Endothelial cell of umbilical vein (primary cell): Measurements from ENCODE around the gene XIRP2. TPM values are rescaled to one million over a fixed set of nuclear protein-coding genes. Genes with fewer than 3 reads are reported as not detected.

ENCODE experiments used
- BruUV-seq: library from RNA; stranded (reverse); fragments of 400-500 nt; replicated peaks from 2 replicates; lab custom pipeline; 2021; lab: Mats Ljungman, UMichigan
- CTCF ChIA-PET: fragments of 300-600, 350-600 bp; sonication (Branson Sonifier 250); formaldehyde crosslinking; loops from one replicate; lab custom pipeline; 2021; ENCODE audit warnings: antibody characterized with exemption, inconsistent platforms; lab: Charles Lee
- POLR2A ChIA-PET: fragments of 300-600, 350-600 bp; sonication (Branson Sonifier 250); formaldehyde crosslinking; loops from one replicate; lab custom pipeline; 2021; ENCODE audit warnings: antibody characterized with exemption, inconsistent platforms; lab: Charles Lee
- DNase-seq: peaks from one replicate; pipeline ENCODE4 v3.0.0-alpha.2; 2011; ENCODE audit warnings: low read depth, low spot score
- FAIRE-seq: peaks from 2 replicates; lab custom pipeline; 2011; peaks lifted over from hg19 to GRCh38; lab: Jason Lieb, UNC
- H2AFZ ChIP-seq: 2 replicates; pipeline ENCODE4 v1.6.0; 2012; ENCODE audit warnings: low read depth, low read length, control low read depth, inconsistent platforms
- H3K27ac ChIP-seq: 2 replicates; pipeline ENCODE4 v1.5.1; 2011; ENCODE audit warnings: low read depth, mild to moderate bottlenecking, control low read depth, low read length, moderate library complexity; ENCODE audit not compliant: insufficient read depth
- H3K27me3 ChIP-seq, 2 experiments: 2 replicates each; pipeline versions ENCODE4 v1.6.0 to v1.6.1; 2011; ENCODE audit warnings: low read length in 2 of 2, mixed read lengths in 1 of 2; ENCODE audit not compliant: control insufficient read depth in 2 of 2, insufficient read depth in 2 of 2
- H3K36me3 ChIP-seq, 2 experiments: 2 replicates in 1 of 2; 3 replicates in 1 of 2; pipeline ENCODE4 v1.5.1; 2011; ENCODE audit warnings: low read length in 2 of 2, mild to moderate bottlenecking in 1 of 2, moderate library complexity in 1 of 2; ENCODE audit not compliant: control insufficient read depth in 2 of 2, insufficient read depth in 2 of 2; ENCODE audit errors: extremely low read depth in 1 of 2
- H3K4me1 ChIP-seq: 3 replicates; pipeline ENCODE4 v1.5.1; 2011; ENCODE audit warnings: mild to moderate bottlenecking, low read length; ENCODE audit not compliant: control insufficient read depth, insufficient read depth; ENCODE audit errors: extremely low read depth
- H3K4me2 ChIP-seq: 2 replicates; pipeline ENCODE4 v1.6.1; 2011; ENCODE audit warnings: low read length, control low read depth, mixed read lengths; ENCODE audit not compliant: insufficient read depth
- H3K4me3 ChIP-seq, 3 experiments: fragments of 200-600 bp in 1 of 3; sonication (generic), shearing (Covaris generic) in 1 of 3; replicated peaks in 1 of 3; 2 replicates each; pipeline ENCODE4 v1.5.1; 2011 to 2016; ENCODE audit warnings: control low read depth in 3 of 3, low read length in 3 of 3, mild to moderate bottlenecking in 2 of 3, inconsistent platforms in 1 of 3, low read depth in 1 of 3, moderate library complexity in 1 of 3; ENCODE audit not compliant: insufficient read depth in 1 of 3
- H3K79me2 ChIP-seq: 2 replicates; pipeline ENCODE4 v1.6.0; 2012; ENCODE audit warnings: low read length, inconsistent platforms; ENCODE audit not compliant: control insufficient read depth, insufficient read depth
- H3K9ac ChIP-seq: replicated peaks from 2 replicates; pipeline ENCODE3; 2011; ENCODE audit warnings: low read length, control low read depth; ENCODE audit not compliant: insufficient read depth; ENCODE audit errors: extremely low read depth
- H3K9me1 ChIP-seq: replicated peaks from 3 replicates; pipeline ENCODE4 v1.6.0; 2011; ENCODE audit warnings: mild to moderate bottlenecking, low read length; ENCODE audit not compliant: control insufficient read depth, insufficient read depth; ENCODE audit errors: extremely low read depth
- H3K9me3 ChIP-seq: replicated peaks from 2 replicates; pipeline ENCODE4 v1.5.1; 2012; ENCODE audit warnings: low read length, inconsistent platforms; ENCODE audit not compliant: control insufficient read depth, insufficient read depth
- H4K20me1 ChIP-seq: replicated peaks from 2 replicates; pipeline ENCODE3; 2011; ENCODE audit warnings: mild to moderate bottlenecking, low read length; ENCODE audit not compliant: control insufficient read depth, insufficient read depth; ENCODE audit errors: extremely low read depth
- EZH2 ChIP-seq: IDR thresholded peaks from 2 replicates; pipeline ENCODE4 v1.6.1; 2012; ENCODE audit warnings: borderline replicate concordance, low read depth, mild to moderate bottlenecking, moderate library complexity, low read length, inconsistent platforms; ENCODE audit not compliant: severe bottlenecking
- FOS ChIP-seq: IDR thresholded peaks from 2 replicates; pipeline ENCODE4 v1.6.1; 2011; ENCODE audit warnings: mild to moderate bottlenecking, low read length, moderate library complexity, borderline replicate concordance; ENCODE audit not compliant: insufficient read depth
- GATA2 ChIP-seq: IDR thresholded peaks from 2 replicates; pipeline ENCODE4 v1.7.0; 2011; ENCODE audit warnings: low read depth, mild to moderate bottlenecking, moderate library complexity, mixed read lengths, low read length; ENCODE audit not compliant: insufficient read length, insufficient read depth
- JUN ChIP-seq: IDR thresholded peaks from 2 replicates; pipeline ENCODE4 v1.6.1; 2011; ENCODE audit warnings: borderline replicate concordance, low read depth; ENCODE audit not compliant: insufficient read length, insufficient read depth
- MYC ChIP-seq: IDR thresholded peaks from one replicate; pipeline ENCODE4 v1.6.1; 2011; ENCODE audit warnings: mild to moderate bottlenecking, low read depth, low read length
- POLR2A ChIP-seq: IDR thresholded peaks from 2 replicates; pipeline ENCODE4 v1.6.1; 2012; ENCODE audit warnings: low read depth, mild to moderate bottlenecking, control low read depth, low read length
- POLR2AphosphoS5 ChIP-seq: IDR thresholded peaks from 2 replicates; pipeline ENCODE4 v1.6.1; 2012; ENCODE audit warnings: low read depth, mild to moderate bottlenecking, control low read depth, low read length, moderate library complexity; ENCODE audit not compliant: insufficient read depth
- dilution Hi-C: fragments of 300-500 bp; cut with MboI; formaldehyde crosslinking; loops from one replicate; pipeline ENCODE4 v1.15.0; 2019; ENCODE audit warnings: low sequenced_read_pairs; ENCODE audit not compliant: extremely low pct_ligation_motif_present
- intact Hi-C: fragments of 100-400 bp; cut with micrococcal nuclease; formaldehyde crosslinking; loops from one replicate; pipeline ENCODE4 v1.10.0; 2022
- polyA plus RNA-seq, 4 experiments: library from polyadenylated mRNA; depleted of rRNA in 3 of 4; stranded (reverse) in 3 of 4; unstranded in 1 of 4; fragments of >200 nt; gene quantifications; 2 replicates each; pipeline versions ENCODE4 v1.2.1 to v1.2.3, GENCODE V29; 2011 to 2012; ENCODE audit warnings: missing spikeins in 1 of 4
- total RNA-seq: library from RNA; stranded (reverse); gene quantifications from 2 replicates; pipeline ENCODE4 v1.2.3, GENCODE V29; 2021
- TF ChIP-seq, protein P1 (sequence below): IDR thresholded peaks from 2 replicates; pipeline ENCODE4 v1.6.1; 2011; ENCODE audit not compliant: insufficient read depth, insufficient read length
- TF ChIP-seq, protein P2 (sequence below), 2 donors: IDR thresholded peaks; 1 replicate in 1 of 2; 2 replicates in 1 of 2; pipeline ENCODE4 v1.5.1; 2011; ENCODE audit warnings: low read length in 2 of 2, mild to moderate bottlenecking in 2 of 2, moderate library complexity in 2 of 2, control low read depth in 1 of 2, inconsistent platforms in 1 of 2, low read depth in 1 of 2; ENCODE audit not compliant: insufficient read depth in 1 of 2; ENCODE audit errors: extremely low read depth in 1 of 2

XIRP2 gene
- total and polyA plus RNA-seq, 2 donors (not counting 3 experiments of a cell fraction or from before 2014, with no cell fraction given), result 0.08 to 0.66 TPM

DNA sequence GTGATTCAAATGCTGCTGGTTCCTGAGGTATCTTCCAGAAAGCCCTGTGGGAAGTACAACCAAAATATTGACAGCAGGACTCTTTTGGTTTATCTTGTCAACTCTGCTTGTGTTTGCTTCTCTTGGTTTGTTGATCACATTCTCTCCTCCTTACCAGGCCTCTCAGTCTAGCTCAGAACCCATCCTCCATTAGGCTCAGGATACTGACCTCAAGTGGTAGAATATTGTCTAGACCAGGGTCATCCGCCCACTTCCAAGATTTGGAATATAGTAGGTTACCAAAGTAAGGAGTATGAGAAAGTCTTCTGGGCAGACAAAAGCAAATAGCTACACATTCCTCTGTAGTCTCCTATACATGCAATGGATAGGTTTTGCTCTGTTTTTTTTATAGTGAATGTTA is 56.6 kb downstream of the XIRP2 start:
- Histone ChIP-seq H3K79me2 (no peaks in the 10 kb centered on the region), H3K27me3 (no peaks in the 10 kb centered on the region), H3K9ac (no peak overlapping the region), H2AFZ (no peak overlapping the region), H3K9me1 (no peaks in the 10 kb centered on the region), H3K4me1 (no peaks in the 10 kb centered on the region), H4K20me1 (no peaks in the 10 kb centered on the region), H3K4me2 (no peak overlapping the region), H3K36me3 (no peaks in the 10 kb centered on the region), H3K27ac (no peak overlapping the region), H3K9me3 (no peaks in the 10 kb centered on the region), H3K4me3 (no peak overlapping the region)
- TF ChIP-seq, protein P1, sequence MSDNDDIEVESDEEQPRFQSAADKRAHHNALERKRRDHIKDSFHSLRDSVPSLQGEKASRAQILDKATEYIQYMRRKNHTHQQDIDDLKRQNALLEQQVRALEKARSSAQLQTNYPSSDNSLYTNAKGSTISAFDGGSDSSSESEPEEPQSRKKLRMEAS, result no peak
- no TSS peak for BruUV-seq
- no peak for FAIRE-seq
- intact Hi-C loops, result no loop called here
- CTCF ChIA-PET, result no interaction called here
- dilution Hi-C loops, result no loop called here
- POLR2A ChIA-PET, result no interaction called here
- DNase-seq, result no peak

DNA sequence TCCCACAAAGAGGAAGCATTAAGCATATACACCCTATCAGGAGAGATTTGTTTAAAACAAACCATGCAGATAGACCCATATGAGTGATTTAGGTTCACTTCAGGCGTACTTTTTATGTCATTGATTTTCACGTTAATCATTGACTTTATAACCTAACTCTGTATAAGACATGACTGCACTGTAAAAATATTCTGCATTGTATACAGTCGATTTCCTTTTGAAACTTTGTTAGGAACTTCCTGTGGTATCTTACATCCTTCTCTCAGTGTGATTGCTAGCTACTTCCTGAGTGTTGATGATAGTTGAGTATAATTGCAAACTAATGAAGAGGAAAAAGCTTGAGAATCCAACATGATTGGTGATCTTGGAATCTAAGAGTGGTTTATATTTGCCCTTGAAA is 69.4 kb downstream of the XIRP2 start:
- DNase-seq, result no peak
- H2AFZ ChIP-seq, result no peak overlapping the region
- POLR2A ChIA-PET, result no interaction called here
- dilution Hi-C loops (no loop called here), intact Hi-C loops (no loop called here)
- CTCF ChIA-PET, result no interaction called here
- no peaks in the 10 kb centered on the region for H4K20me1 ChIP-seq
- H3K27ac ChIP-seq, result no peak overlapping the region
- no peaks in the 10 kb centered on the region for H3K4me1 ChIP-seq
- no peaks in the 10 kb centered on the region for H3K9me3 ChIP-seq
- no peaks in the 10 kb centered on the region for H3K79me2 ChIP-seq
- no peaks in the 10 kb centered on the region for H3K9me1 ChIP-seq
- no peak overlapping the region for H3K9ac ChIP-seq
- BruUV-seq, result no TSS peak
- no peak for FAIRE-seq
- no peak overlapping the region for H3K4me2 ChIP-seq
- TF ChIP-seq POLR2A (no peak), FOS (no peak), EZH2 (no peak), POLR2AphosphoS5 (no peak), JUN (no peak), MYC (no peak), GATA2 (no peak)
- TF ChIP-seq, protein P1, result no peak
- TF ChIP-seq, protein P2, sequence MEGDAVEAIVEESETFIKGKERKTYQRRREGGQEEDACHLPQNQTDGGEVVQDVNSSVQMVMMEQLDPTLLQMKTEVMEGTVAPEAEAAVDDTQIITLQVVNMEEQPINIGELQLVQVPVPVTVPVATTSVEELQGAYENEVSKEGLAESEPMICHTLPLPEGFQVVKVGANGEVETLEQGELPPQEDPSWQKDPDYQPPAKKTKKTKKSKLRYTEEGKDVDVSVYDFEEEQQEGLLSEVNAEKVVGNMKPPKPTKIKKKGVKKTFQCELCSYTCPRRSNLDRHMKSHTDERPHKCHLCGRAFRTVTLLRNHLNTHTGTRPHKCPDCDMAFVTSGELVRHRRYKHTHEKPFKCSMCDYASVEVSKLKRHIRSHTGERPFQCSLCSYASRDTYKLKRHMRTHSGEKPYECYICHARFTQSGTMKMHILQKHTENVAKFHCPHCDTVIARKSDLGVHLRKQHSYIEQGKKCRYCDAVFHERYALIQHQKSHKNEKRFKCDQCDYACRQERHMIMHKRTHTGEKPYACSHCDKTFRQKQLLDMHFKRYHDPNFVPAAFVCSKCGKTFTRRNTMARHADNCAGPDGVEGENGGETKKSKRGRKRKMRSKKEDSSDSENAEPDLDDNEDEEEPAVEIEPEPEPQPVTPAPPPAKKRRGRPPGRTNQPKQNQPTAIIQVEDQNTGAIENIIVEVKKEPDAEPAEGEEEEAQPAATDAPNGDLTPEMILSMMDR (IDR thresholded peaks at IDR 0.05; ENCODE audit: extremely low read depth in 1 of 2, insufficient read depth in 1 of 2, low read depth in 1 of 2, low read length in 2 of 2), result no peak
- H3K27me3 ChIP-seq, result no peaks in the 10 kb centered on the region
- no peak overlapping the region for H3K4me3 ChIP-seq
- no peaks in the 10 kb centered on the region for H3K36me3 ChIP-seq
